Measurements from ENCODE around the gene SLTM. TPM values are rescaled to one million over a fixed set of nuclear protein-coding genes. Genes with fewer than 3 reads are reported as not detected.

The SLTM gene
- polyA plus RNA-seq, 1 donor from 2014 or later = 124 TPM

DNA sequence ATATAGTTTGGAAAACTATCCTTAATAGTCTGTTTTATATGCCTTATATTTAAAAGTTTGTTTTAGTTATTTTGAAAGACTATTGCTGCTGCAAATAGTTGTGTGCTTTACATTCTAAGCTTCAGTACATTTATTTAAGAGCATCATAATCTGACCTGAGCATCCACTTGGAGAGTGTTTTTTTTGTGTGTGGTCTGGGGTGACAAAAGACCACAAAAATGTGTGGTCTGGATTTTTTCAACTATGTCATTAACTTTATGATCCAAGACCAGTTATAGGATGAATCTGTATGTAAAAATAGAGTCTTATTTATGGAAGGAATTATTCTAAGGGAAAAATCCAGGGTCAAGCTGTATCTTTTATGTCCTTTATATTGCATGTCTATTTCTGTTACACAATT is 77.4 kb downstream of the SLTM start:
- no peak overlapping the region for H3K9ac ChIP-seq (ENCODE audit: low read length)
- H3K9me3 ChIP-seq (ENCODE audit: low read length) = no peaks in the 10 kb centered on the region
- no peak for TF ChIP-seq RAD21 (conservative IDR thresholded peaks at IDR 0.05)
- no peak for TF ChIP-seq EZH2 (IDR thresholded peaks at IDR 0.05; ENCODE audit: borderline replicate concordance, insufficient read depth, low read length, poor library complexity, severe bottlenecking)
- TF ChIP-seq POLR2AphosphoS5 (IDR thresholded peaks at IDR 0.05) = no peak
- no peak overlapping the region for H2AFZ ChIP-seq (ENCODE audit: low read depth, low read length)
- no peaks in the 10 kb centered on the region for H4K20me1 ChIP-seq (ENCODE audit: insufficient read depth)
- H3K4me3 ChIP-seq (ENCODE audit: low read length) = no peak overlapping the region
- no peaks in the 10 kb centered on the region for H3K27me3 ChIP-seq (ENCODE audit: insufficient read depth, low read depth, low read length)
- H3K79me2 ChIP-seq (replicated peaks; ENCODE audit: insufficient read depth, low read length) = no peaks in the 10 kb centered on the region
- no peak overlapping the region for H3K27ac ChIP-seq (ENCODE audit: low read length)
- no peak overlapping the region for H3K4me2 ChIP-seq (ENCODE audit: low read length)
- no peaks in the 10 kb centered on the region for H3K9me2 ChIP-seq (ENCODE audit: insufficient read depth, low read length)
- H3K36me3 ChIP-seq (ENCODE audit: insufficient read depth, low read length) = peaks cover 5% of the 10 kb centered on the region
- no peaks in the 10 kb centered on the region for H3F3A ChIP-seq (ENCODE audit: insufficient read depth, low read length, poor library complexity, severe bottlenecking)

DNA sequence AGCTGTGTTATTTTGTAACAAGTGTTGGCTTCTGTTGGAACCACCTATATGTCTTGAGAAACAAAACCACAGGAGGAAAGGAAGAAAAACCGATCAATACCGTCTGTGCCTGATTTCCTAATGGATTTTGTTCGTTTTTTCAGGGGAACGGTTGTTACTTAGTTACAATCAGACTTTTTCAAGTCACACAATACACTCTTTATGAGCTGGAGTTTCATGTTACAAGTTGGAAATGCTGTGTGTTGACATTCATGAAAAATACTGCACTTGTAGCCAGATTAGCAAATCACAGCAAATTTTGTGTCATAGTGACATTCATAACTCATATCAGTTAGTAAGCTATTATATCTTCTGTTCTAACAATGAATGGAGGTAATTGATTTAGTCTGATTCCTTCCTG is 78.9 kb downstream of the SLTM start:
- peaks cover 5% of the 10 kb centered on the region for H3K36me3 ChIP-seq (ENCODE audit: insufficient read depth, low read length)
- H4K20me1 ChIP-seq (ENCODE audit: insufficient read depth) = no peaks in the 10 kb centered on the region
- H3K9me2 ChIP-seq (ENCODE audit: insufficient read depth, low read length) = no peaks in the 10 kb centered on the region
- H3K9ac ChIP-seq (ENCODE audit: low read length) = no peak overlapping the region
- H2AFZ ChIP-seq (ENCODE audit: low read depth, low read length) = no peak overlapping the region
- H3K4me3 ChIP-seq (ENCODE audit: low read length) = no peak overlapping the region
- no peaks in the 10 kb centered on the region for H3K9me3 ChIP-seq (ENCODE audit: low read length)
- H3F3A ChIP-seq (ENCODE audit: insufficient read depth, low read length, poor library complexity, severe bottlenecking) = no peaks in the 10 kb centered on the region
- H3K79me2 ChIP-seq (replicated peaks; ENCODE audit: insufficient read depth, low read length) = no peaks in the 10 kb centered on the region
- no peaks in the 10 kb centered on the region for H3K27me3 ChIP-seq (ENCODE audit: insufficient read depth, low read depth, low read length)
- no peak overlapping the region for H3K27ac ChIP-seq (ENCODE audit: low read length)
- TF ChIP-seq POLR2AphosphoS5 (IDR thresholded peaks at IDR 0.05) (no peak), EZH2 (IDR thresholded peaks at IDR 0.05; ENCODE audit: borderline replicate concordance, insufficient read depth, low read length, poor library complexity, severe bottlenecking) (no peak), SMC3 (conservative IDR thresholded peaks at IDR 0.05; ENCODE audit: poor library complexity) (no peak), EP300 (conservative IDR thresholded peaks at IDR 0.05; ENCODE audit: poor library complexity, severe bottlenecking) (no peak), RAD21 (conservative IDR thresholded peaks at IDR 0.05) (no peak), TAF1 (IDR thresholded peaks at IDR 0.05; ENCODE audit: low read depth) (no peak), MXI1 (conservative IDR thresholded peaks at IDR 0.05; ENCODE audit: poor library complexity, severe bottlenecking) (no peak)
- TF ChIP-seq, protein P1, sequence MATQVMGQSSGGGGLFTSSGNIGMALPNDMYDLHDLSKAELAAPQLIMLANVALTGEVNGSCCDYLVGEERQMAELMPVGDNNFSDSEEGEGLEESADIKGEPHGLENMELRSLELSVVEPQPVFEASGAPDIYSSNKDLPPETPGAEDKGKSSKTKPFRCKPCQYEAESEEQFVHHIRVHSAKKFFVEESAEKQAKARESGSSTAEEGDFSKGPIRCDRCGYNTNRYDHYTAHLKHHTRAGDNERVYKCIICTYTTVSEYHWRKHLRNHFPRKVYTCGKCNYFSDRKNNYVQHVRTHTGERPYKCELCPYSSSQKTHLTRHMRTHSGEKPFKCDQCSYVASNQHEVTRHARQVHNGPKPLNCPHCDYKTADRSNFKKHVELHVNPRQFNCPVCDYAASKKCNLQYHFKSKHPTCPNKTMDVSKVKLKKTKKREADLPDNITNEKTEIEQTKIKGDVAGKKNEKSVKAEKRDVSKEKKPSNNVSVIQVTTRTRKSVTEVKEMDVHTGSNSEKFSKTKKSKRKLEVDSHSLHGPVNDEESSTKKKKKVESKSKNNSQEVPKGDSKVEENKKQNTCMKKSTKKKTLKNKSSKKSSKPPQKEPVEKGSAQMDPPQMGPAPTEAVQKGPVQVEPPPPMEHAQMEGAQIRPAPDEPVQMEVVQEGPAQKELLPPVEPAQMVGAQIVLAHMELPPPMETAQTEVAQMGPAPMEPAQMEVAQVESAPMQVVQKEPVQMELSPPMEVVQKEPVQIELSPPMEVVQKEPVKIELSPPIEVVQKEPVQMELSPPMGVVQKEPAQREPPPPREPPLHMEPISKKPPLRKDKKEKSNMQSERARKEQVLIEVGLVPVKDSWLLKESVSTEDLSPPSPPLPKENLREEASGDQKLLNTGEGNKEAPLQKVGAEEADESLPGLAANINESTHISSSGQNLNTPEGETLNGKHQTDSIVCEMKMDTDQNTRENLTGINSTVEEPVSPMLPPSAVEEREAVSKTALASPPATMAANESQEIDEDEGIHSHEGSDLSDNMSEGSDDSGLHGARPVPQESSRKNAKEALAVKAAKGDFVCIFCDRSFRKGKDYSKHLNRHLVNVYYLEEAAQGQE (IDR thresholded peaks at IDR 0.05; ENCODE audit: borderline replicate concordance) = no peak
- TF ChIP-seq, protein P2, sequence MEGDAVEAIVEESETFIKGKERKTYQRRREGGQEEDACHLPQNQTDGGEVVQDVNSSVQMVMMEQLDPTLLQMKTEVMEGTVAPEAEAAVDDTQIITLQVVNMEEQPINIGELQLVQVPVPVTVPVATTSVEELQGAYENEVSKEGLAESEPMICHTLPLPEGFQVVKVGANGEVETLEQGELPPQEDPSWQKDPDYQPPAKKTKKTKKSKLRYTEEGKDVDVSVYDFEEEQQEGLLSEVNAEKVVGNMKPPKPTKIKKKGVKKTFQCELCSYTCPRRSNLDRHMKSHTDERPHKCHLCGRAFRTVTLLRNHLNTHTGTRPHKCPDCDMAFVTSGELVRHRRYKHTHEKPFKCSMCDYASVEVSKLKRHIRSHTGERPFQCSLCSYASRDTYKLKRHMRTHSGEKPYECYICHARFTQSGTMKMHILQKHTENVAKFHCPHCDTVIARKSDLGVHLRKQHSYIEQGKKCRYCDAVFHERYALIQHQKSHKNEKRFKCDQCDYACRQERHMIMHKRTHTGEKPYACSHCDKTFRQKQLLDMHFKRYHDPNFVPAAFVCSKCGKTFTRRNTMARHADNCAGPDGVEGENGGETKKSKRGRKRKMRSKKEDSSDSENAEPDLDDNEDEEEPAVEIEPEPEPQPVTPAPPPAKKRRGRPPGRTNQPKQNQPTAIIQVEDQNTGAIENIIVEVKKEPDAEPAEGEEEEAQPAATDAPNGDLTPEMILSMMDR (IDR thresholded peaks at IDR 0.05; ENCODE audit: poor library complexity, severe bottlenecking) = no peak
- H3K4me2 ChIP-seq (ENCODE audit: low read length) = no peak overlapping the region

DNA sequence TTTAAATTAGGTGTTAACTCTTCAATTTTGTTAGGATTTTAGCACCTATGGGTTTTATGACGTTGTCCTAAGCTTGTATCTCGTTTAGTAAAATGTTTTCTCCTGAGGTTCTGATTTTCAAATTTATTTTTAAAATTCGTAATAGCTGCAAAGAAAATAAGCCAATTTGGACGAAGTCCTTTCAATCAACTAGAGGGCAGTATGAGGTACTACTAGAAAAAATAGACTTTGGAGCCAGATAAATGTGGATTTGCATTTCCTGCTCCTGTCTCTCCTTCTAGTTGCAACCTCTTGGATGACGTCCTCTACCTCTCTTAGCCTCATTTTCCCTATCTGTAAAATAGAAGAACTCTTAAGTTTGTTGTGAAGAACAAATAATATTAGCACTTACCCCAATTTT is 81.1 kb downstream of the SLTM start:
- no peak overlapping the region for H2AFZ ChIP-seq (ENCODE audit: low read depth, low read length)
- TF ChIP-seq SMC3 (conservative IDR thresholded peaks at IDR 0.05; ENCODE audit: poor library complexity) = no peak
- TF ChIP-seq, protein P2 (IDR thresholded peaks at IDR 0.05; ENCODE audit: poor library complexity, severe bottlenecking) = no peak
- TF ChIP-seq, protein P1 (IDR thresholded peaks at IDR 0.05; ENCODE audit: borderline replicate concordance) = no peak
- no peak for TF ChIP-seq POLR2AphosphoS5 (IDR thresholded peaks at IDR 0.05)
- TF ChIP-seq MXI1 (conservative IDR thresholded peaks at IDR 0.05; ENCODE audit: poor library complexity, severe bottlenecking) = no peak
- no peak for TF ChIP-seq RAD21 (conservative IDR thresholded peaks at IDR 0.05)
- no peak for TF ChIP-seq EZH2 (IDR thresholded peaks at IDR 0.05; ENCODE audit: borderline replicate concordance, insufficient read depth, low read length, poor library complexity, severe bottlenecking)
- TF ChIP-seq TAF1 (IDR thresholded peaks at IDR 0.05; ENCODE audit: low read depth) = no peak
- TF ChIP-seq EP300 (conservative IDR thresholded peaks at IDR 0.05; ENCODE audit: poor library complexity, severe bottlenecking) = no peak
- no peaks in the 10 kb centered on the region for H3K9me3 ChIP-seq (ENCODE audit: low read length)
- no peak overlapping the region for H3K4me2 ChIP-seq (ENCODE audit: low read length)
- no peaks in the 10 kb centered on the region for H3K9me2 ChIP-seq (ENCODE audit: insufficient read depth, low read length)
- H3K9ac ChIP-seq (ENCODE audit: low read length) = no peak overlapping the region
- H3K27ac ChIP-seq (ENCODE audit: low read length) = no peak overlapping the region
- no peaks in the 10 kb centered on the region for H3K79me2 ChIP-seq (replicated peaks; ENCODE audit: insufficient read depth, low read length)
- H4K20me1 ChIP-seq (ENCODE audit: insufficient read depth) = no peaks in the 10 kb centered on the region
- H3F3A ChIP-seq (ENCODE audit: insufficient read depth, low read length, poor library complexity, severe bottlenecking) = no peaks in the 10 kb centered on the region
- H3K4me3 ChIP-seq (ENCODE audit: low read length) = no peak overlapping the region
- H3K27me3 ChIP-seq (ENCODE audit: insufficient read depth, low read depth, low read length) = no peaks in the 10 kb centered on the region
- peaks cover 5% of the 10 kb centered on the region for H3K36me3 ChIP-seq (ENCODE audit: insufficient read depth, low read length)
